ENCODE measurements around the gene NCF2.

DNA sequence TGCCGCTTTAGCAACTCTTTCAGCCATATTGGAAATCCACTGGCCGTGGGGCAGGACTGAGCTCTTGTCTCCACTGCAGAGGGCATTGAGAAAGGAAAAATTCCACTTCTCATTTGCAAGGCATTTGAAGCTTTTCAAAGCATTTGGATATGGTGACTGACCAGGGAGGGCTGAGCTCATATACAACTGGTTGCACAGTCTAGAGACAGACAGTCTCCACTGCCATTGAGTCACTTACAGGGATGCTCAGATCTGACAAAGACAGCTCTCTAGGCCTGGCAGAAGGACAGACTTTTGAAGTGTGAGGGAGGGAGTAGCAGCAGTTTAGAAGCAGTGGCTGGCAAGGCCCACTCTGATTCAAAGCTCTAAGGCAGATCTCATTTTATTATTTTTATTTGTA lies 24.2 kb downstream of the NCF2 start:
- TF ChIP-seq, protein P1, sequence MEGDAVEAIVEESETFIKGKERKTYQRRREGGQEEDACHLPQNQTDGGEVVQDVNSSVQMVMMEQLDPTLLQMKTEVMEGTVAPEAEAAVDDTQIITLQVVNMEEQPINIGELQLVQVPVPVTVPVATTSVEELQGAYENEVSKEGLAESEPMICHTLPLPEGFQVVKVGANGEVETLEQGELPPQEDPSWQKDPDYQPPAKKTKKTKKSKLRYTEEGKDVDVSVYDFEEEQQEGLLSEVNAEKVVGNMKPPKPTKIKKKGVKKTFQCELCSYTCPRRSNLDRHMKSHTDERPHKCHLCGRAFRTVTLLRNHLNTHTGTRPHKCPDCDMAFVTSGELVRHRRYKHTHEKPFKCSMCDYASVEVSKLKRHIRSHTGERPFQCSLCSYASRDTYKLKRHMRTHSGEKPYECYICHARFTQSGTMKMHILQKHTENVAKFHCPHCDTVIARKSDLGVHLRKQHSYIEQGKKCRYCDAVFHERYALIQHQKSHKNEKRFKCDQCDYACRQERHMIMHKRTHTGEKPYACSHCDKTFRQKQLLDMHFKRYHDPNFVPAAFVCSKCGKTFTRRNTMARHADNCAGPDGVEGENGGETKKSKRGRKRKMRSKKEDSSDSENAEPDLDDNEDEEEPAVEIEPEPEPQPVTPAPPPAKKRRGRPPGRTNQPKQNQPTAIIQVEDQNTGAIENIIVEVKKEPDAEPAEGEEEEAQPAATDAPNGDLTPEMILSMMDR (IDR thresholded peaks at IDR 0.05), result no peak
- no peak for TF ChIP-seq POLR2A (IDR thresholded peaks at IDR 0.05)

Measured in body of pancreas (tissue), 4 donors.